A549 (cell line): ENCODE results near the gene MPDU1.

Experiments used
- BHLHE40 ChIP-seq: IDR thresholded peaks from 2 replicates; pipeline ENCODE4 v1.6.1; 2012; ENCODE audit warnings: low read depth, low read length, inconsistent platforms
- CBX8 ChIP-seq: fragments of 200-600 bp; sonication (generic); IDR thresholded peaks from 2 replicates; pipeline ENCODE4 v1.6.1; 2016
- CTCF ChIP-seq: fragments of >200 bp; sonication (Bioruptor Twin); formaldehyde crosslinking; IDR thresholded peaks from 3 replicates; pipeline ENCODE4 v1.5.1; 2016
- MAZ ChIP-seq: fragments of 150-350 bp; IDR thresholded peaks from 2 replicates; pipeline ENCODE4 v1.6.1; 2014; ENCODE audit warnings: antibody characterized with exemption, low read depth, low read length, borderline replicate concordance
- POLR2A ChIP-seq: IDR thresholded peaks from 2 replicates; pipeline ENCODE4 v1.6.1; 2012; ENCODE audit warnings: mild to moderate bottlenecking, low read length
- RAD21 ChIP-seq, 2 experiments: fragments of >200 bp in 1 of 2; sonication (Bioruptor Twin) in 1 of 2; formaldehyde crosslinking in 1 of 2; IDR thresholded peaks in 1 of 2; conservative IDR thresholded peaks in 1 of 2; 2 replicates in 1 of 2; 3 replicates in 1 of 2; pipeline ENCODE4 v1.6.1; 2012 to 2018; ENCODE audit warnings: inconsistent platforms in 1 of 2
- ZFP36 ChIP-seq: fragments of 450-650 bp; IDR thresholded peaks from 2 replicates; pipeline ENCODE4 v1.6.1; 2014; ENCODE audit warnings: borderline replicate concordance; ENCODE audit not compliant: partially characterized antibody
- TF ChIP-seq, protein P1 (sequence below): fragments of 150-350 bp; IDR thresholded peaks from 2 replicates; pipeline ENCODE4 v1.6.1; 2014; ENCODE audit warnings: low read depth, mild to moderate bottlenecking, low read length
- TF ChIP-seq, protein P2 (sequence below): fragments of 200-600 bp; sonication (generic); IDR thresholded peaks from 2 replicates; pipeline ENCODE4 v1.6.1; 2016; ENCODE audit warnings: antibody characterized with exemption, mild to moderate bottlenecking, moderate library complexity

- TF ChIP-seq CTCF (peak; percentile 83), BHLHE40 (no peak), RAD21 (conservative IDR thresholded peaks at IDR 0.05 in 1 of 2, IDR thresholded peaks at IDR 0.05 in 1 of 2) (peak; percentile 89 to 93), ZFP36 (no peak), CBX8 (no peak), MAZ (no peak), POLR2A (0 out of 2 replicates have a peak, but pooled peaks have one; percentile 11)
- TF ChIP-seq, protein P1, sequence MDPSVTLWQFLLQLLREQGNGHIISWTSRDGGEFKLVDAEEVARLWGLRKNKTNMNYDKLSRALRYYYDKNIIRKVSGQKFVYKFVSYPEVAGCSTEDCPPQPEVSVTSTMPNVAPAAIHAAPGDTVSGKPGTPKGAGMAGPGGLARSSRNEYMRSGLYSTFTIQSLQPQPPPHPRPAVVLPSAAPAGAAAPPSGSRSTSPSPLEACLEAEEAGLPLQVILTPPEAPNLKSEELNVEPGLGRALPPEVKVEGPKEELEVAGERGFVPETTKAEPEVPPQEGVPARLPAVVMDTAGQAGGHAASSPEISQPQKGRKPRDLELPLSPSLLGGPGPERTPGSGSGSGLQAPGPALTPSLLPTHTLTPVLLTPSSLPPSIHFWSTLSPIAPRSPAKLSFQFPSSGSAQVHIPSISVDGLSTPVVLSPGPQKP: no peak
- TF ChIP-seq, protein P2, sequence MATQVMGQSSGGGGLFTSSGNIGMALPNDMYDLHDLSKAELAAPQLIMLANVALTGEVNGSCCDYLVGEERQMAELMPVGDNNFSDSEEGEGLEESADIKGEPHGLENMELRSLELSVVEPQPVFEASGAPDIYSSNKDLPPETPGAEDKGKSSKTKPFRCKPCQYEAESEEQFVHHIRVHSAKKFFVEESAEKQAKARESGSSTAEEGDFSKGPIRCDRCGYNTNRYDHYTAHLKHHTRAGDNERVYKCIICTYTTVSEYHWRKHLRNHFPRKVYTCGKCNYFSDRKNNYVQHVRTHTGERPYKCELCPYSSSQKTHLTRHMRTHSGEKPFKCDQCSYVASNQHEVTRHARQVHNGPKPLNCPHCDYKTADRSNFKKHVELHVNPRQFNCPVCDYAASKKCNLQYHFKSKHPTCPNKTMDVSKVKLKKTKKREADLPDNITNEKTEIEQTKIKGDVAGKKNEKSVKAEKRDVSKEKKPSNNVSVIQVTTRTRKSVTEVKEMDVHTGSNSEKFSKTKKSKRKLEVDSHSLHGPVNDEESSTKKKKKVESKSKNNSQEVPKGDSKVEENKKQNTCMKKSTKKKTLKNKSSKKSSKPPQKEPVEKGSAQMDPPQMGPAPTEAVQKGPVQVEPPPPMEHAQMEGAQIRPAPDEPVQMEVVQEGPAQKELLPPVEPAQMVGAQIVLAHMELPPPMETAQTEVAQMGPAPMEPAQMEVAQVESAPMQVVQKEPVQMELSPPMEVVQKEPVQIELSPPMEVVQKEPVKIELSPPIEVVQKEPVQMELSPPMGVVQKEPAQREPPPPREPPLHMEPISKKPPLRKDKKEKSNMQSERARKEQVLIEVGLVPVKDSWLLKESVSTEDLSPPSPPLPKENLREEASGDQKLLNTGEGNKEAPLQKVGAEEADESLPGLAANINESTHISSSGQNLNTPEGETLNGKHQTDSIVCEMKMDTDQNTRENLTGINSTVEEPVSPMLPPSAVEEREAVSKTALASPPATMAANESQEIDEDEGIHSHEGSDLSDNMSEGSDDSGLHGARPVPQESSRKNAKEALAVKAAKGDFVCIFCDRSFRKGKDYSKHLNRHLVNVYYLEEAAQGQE: no peak
These were observed 22.6 kb upstream of the MPDU1 start for GRCh38 chr17:7561028-7561575.
